Ishikawa (cell line): ENCODE results near the gene FBXO31.

Experiments
- CEBPB ChIP-seq: IDR thresholded peaks from 2 replicates; pipeline ENCODE4 v1.6.1; 2012
- CREB1 ChIP-seq: IDR thresholded peaks from 2 replicates; pipeline ENCODE4 v1.6.1; 2012; ENCODE audit warnings: low read depth
- EGR1 ChIP-seq: IDR thresholded peaks from 2 replicates; pipeline ENCODE4 v1.6.1; 2012
- EP300 ChIP-seq: IDR thresholded peaks from 2 replicates; pipeline ENCODE4 v1.6.1; 2012; ENCODE audit warnings: borderline replicate concordance
- FOXM1 ChIP-seq: IDR thresholded peaks from 2 replicates; pipeline ENCODE4 v1.6.1; 2012; ENCODE audit warnings: low read depth, borderline replicate concordance
- MAX ChIP-seq: IDR thresholded peaks from 2 replicates; pipeline ENCODE4 v1.6.1; 2012
- NFIC ChIP-seq: IDR thresholded peaks from 2 replicates; pipeline ENCODE4 v1.6.1; 2012
- RAD21 ChIP-seq: IDR thresholded peaks from 2 replicates; pipeline ENCODE4 v1.6.1; 2012; ENCODE audit warnings: low read depth
- REST ChIP-seq: IDR thresholded peaks from 2 replicates; pipeline ENCODE4 v1.6.1; 2012; ENCODE audit warnings: low read depth, mild to moderate bottlenecking
- TAF1 ChIP-seq: IDR thresholded peaks from 2 replicates; pipeline ENCODE4 v1.6.1; 2012; ENCODE audit warnings: low read depth, mild to moderate bottlenecking
- TCF12 ChIP-seq: IDR thresholded peaks from 2 replicates; pipeline ENCODE4 v1.6.1; 2012; ENCODE audit warnings: low read depth
- TEAD4 ChIP-seq: IDR thresholded peaks from 2 replicates; pipeline ENCODE4 v1.6.1; 2012
- YY1 ChIP-seq: IDR thresholded peaks from 2 replicates; pipeline ENCODE4 v1.6.1; 2012; ENCODE audit warnings: low read depth
- ZBTB7A ChIP-seq: IDR thresholded peaks from 2 replicates; pipeline ENCODE4 v1.6.1; 2012; ENCODE audit warnings: low read depth

GRCh38 chr16:87319011-87319410 is 64.6 kb downstream of the FBXO31 start:
- TF ChIP-seq REST (no peak), MAX (no peak), NFIC (no peak), FOXM1 (no peak), RAD21 (no peak), ZBTB7A (no peak), CEBPB (no peak), TEAD4 (no peak), EGR1 (no peak), EP300 (no peak), YY1 (no peak), TAF1 (no peak), CREB1 (no peak), TCF12 (no peak)
